A673 (cell line): ENCODE data around the gene SRXN1.

Source experiments
- CTCF ChIP-seq: fragments of 300-800, 200-600 bp; sonication (generic); conservative IDR thresholded peaks from 2 replicates; pipeline ENCODE4 v1.5.1; 2017; ENCODE audit warnings: low read depth, mild to moderate bottlenecking, antibody characterized with exemption, low read length, moderate library complexity, mixed read lengths
- EZH2 ChIP-seq: fragments of 200-600 bp; sonication (generic); IDR thresholded peaks from 2 replicates; pipeline ENCODE4 v1.6.1; 2017; ENCODE audit warnings: borderline replicate concordance, low read depth, mild to moderate bottlenecking, mixed read lengths, antibody characterized with exemption, low read length; ENCODE audit not compliant: poor library complexity, severe bottlenecking

- no peak for TF ChIP-seq CTCF
- no peak for TF ChIP-seq EZH2
These were observed 35.8 kb upstream of the SRXN1 start for GRCh38 chr20:688809-689212.
